Thyroid gland (tissue), 4 donors: Measurements from ENCODE around the gene SARNP.

ENCODE experiments used
- CTCF ChIP-seq, 6 experiments: fragments of 200-600 bp in 3 of 6; fragments of 450-650 bp in 3 of 6; sonication (generic) in 3 of 6; IDR thresholded peaks; one replicate each; pipeline ENCODE4 v1.5.1; 2016 to 2019; ENCODE audit warnings: antibody characterized with exemption in 6 of 6, mild to moderate bottlenecking in 2 of 6, inconsistent platforms in 1 of 6, moderate library complexity in 1 of 6
- POLR2A ChIP-seq, 2 donors: fragments of 450-650 bp; IDR thresholded peaks; one replicate each; pipeline ENCODE4 v1.6.1; 2017; ENCODE audit warnings: antibody characterized with exemption in 2 of 2, mild to moderate bottlenecking in 2 of 2, moderate library complexity in 1 of 2

GRCh38 chr12:55833056-55833455 is 15.5 kb upstream of the SARNP start:
- TF ChIP-seq CTCF (IDR thresholded peaks at IDR 0.05) (no peak), POLR2A (IDR thresholded peaks at IDR 0.05) (no peak)
